GM18511 (cell line): ENCODE measurements around the gene SCMH1.

ENCODE experiments used
- ATAC-seq: cut with Tn5 transposase; IDR thresholded peaks from one replicate; pipeline ENCODE4 v1.9.1; 2021; ENCODE audit warnings: mild to moderate bottlenecking, moderate library complexity; ENCODE audit not compliant: unreplicated experiment

SCMH1 gene

DNA sequence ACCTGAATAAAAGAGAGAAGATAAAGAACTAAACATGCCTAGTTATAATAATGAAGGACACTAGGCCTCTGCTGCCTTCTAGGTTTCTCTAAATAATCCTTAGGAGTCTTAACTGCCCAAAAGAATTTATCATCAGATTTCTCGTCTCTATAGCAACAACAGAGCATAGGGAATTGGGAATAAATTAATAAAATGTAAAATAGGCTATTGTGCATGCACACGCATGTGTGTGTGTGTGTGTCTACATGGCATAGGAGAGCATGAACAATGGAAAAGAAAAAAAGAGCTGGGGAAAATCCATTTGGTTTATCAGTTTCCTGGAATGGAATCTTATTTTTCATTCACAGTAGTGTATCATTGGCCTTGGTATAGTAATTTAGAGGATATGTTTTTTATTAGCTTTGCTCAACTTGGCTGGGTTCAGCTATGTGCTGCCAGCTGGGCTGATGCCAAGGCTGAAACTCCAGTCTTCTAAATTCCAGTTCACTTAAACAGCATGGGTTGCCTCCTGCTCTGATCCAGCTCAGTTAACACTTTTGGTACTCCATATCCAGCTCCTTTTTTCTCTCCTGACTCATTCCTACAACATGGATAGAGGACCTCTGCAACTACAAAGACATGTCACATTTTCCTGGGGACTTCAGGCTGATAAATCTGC lies 140.0 kb downstream of the SCMH1 start:
- no peak for ATAC-seq

DNA sequence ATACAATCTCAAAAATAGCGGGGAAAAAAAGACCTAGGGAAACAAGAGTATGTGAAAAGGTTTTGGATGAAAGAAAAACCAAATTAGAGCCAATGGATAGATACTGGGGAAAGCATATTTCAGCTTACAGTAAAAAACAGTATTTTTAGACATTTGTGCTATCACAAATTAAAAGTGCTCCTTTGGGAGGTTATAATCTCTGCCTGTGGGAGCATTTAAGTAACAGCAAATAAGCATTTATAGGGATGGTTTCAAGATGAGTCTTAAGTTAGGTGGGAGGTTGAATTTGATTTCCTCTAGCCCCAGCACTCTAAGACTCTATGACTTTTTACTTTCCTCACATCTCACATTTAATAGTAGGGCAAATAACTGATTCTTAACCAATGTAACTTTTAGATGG lies 141.0 kb downstream of the SCMH1 start:
- no peak for ATAC-seq

DNA sequence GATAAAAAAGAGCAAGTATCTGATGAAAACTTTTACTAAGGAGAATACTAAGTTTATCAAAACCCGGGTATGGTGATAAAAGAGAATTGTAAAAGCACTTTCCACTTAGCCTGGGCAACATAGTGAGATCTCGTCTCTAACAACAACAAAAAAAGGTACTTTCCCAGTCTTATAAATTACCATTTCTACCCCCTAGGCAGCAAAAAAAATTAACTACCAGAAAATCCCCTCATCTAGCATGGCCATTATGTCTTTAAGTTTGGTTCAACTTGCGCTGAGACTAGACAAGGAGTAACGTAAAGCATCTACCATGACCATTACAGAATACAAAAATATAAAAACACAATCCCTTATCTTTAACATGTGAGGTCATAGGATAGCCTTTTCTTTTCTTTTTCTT lies 141.9 kb downstream of the SCMH1 start:
- no peak for ATAC-seq

DNA sequence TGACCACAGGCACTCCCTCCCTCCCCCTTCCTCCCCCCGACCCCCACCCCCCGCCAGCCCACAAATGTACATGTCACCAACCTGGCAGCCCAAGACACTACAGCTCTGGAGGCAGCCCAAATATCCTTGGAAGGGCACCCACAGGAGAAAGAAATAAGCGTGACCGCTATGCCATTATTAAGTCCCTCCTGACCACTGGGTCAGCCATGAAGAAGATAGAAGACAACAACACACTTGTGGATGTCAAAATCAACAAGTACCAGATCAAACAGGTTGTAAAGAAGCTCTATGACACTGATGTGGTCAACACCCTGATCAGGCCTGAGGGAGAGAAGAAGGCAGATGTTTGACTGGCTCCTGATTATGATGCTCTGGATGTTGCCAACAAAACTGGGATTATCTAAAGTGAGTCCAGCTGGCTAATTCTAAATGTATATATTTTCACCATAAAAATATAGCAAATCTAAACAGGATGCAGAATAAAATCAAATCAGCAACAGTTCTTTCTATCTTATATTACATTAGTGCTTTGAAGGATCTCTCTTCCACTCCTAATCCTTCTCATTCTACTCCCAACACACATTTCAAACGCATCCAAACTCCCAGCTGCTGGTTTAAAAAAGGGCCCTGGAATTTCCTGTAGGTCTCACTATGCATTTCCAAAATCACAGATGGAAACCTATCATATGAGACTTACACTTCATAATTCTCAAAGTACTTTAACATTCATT lies 143.2 kb downstream of the SCMH1 start:
- ATAC-seq: no peak

GRCh38 chr1:41097105-41097504 lies 145.0 kb downstream of the SCMH1 start:
- ATAC-seq: no peak

DNA sequence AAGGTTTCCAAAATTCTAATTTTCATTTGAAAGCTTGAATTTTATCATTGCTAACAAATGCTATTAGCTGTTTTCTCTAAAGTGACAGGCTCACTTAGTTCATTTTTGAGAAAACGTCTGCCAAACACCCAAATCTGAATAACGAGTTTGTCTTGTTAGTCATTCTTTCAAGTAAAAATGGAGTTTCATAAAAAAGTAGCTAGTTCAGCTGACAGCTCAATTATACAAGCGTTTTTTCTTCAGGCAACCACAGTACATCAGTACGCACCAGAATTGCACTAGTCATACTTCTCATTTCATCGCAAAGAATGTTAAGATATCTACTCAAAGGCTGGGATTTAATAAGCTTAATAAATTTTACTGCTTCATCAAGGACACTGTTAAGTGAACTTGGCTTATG lies 148.3 kb downstream of the SCMH1 start:
- no peak for ATAC-seq

GRCh38 chr1:41086921-41087320 lies 155.2 kb downstream of the SCMH1 start:
- no peak for ATAC-seq

- no peak for ATAC-seq
Observed at GRCh38 chr1:41078616-41079015, 163.5 kb downstream of the SCMH1 start.

GRCh38 chr1:41078193-41078592 lies 163.9 kb downstream of the SCMH1 start:
- no peak for ATAC-seq

- ATAC-seq: no peak
Observed at GRCh38 chr1:41073971-41074370, 168.1 kb downstream of the SCMH1 start.

- no peak for ATAC-seq
Observed at GRCh38 chr1:41072051-41072450, 170.1 kb downstream of the SCMH1 start.

DNA sequence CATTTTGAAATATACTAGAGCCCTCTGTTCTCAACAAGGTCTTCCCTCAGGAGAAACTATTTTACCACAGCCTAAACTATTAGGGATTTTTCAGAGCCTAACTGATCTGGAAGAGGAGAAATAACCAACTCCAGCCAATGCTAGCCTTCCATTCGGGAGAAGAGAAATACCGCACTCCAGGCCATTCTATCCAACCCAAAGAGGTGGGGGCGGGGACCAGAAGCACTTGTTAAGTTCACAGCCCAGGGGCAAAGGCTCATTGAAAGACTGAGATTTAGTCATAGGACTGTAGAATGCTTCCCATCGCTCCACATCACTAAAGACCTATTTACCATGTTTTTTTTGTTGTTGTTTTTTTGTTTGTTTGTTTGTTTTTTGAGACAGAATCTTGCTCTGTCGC lies 185.2 kb downstream of the SCMH1 start:
- no peak for ATAC-seq

DNA sequence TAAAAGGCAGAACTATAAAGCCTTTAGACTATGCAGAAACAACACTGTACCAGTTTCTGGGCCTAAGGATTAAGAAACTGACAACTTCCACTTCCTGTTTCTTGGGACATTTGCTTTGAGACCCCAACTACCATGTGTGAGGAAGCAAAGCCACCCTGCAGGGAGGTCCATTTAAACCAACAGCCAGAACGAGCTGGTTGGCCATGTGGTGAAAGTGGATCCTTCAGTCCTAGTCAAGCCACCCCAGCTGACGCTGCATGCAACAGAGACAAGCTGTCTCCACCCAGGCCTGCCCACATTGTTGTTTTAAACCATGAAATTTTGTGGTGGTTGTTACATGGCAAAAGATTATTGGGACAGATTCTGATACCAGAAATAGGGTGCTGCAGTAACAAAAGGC lies 188.8 kb downstream of the SCMH1 start:
- no peak for ATAC-seq

GRCh38 chr1:41051022-41051421 lies 191.1 kb downstream of the SCMH1 start:
- no peak for ATAC-seq

GRCh38 chr1:41048540-41048939 lies 193.6 kb downstream of the SCMH1 start:
- ATAC-seq: no peak

- ATAC-seq: no peak
Observed at GRCh38 chr1:41046347-41046775, 195.7 kb downstream of the SCMH1 start.

DNA sequence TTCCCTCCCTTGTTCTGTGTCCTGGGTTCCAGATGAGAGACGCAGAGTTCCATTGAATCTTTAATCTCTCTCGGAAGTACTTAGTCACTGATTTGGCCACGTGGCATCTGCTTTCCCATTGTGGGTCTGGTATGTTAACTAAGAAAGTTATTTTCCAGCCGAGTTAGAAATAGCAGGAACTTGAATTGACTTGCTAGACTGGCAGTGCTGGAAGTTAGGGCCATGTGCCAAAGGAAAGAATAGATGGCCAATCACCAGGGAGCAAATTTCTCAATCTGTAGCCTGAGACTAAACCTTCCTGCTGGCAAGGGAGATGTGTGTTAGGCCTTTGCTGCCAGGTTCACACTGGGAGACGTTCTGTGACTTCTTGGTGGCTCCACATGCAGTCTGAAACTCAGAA lies 196.4 kb downstream of the SCMH1 start:
- no peak for ATAC-seq

DNA sequence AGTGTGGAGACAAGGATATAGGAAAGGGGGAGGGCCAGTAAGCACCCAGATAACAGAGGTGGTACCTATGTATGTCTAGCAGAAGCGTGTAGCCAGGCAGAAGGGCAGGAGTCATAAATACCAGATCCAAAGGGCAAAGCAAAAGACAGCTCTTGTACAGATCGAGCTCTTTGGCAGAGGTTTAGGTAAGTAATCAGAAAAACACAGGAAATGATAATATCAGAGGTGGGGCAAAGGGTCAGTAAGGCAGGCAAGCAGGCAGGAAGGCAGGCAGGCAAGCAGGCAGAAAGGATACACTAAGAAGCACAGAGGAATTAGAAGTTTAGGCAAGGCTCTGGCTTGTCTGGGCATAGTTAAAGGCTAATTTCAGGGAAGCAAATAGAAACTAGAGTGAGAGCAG lies 197.9 kb downstream of the SCMH1 start:
- ATAC-seq: no peak

GRCh38 chr1:41041614-41042270 lies 200.4 kb downstream of the SCMH1 start:
- ATAC-seq: no peak

GRCh38 chr1:41038110-41038509 lies 204.0 kb downstream of the SCMH1 start:
- no peak for ATAC-seq

GRCh38 chr1:41037116-41037903 lies 204.8 kb downstream of the SCMH1 start:
- no peak for ATAC-seq
